SW480 (cell line): ENCODE results near the gene RPS6KL1.

Experiments
- DNase-seq: peaks from one replicate; pipeline ENCODE4 v3.0.0-alpha.2; 2016; ENCODE audit warnings: low spot score

Gene RPS6KL1

DNA sequence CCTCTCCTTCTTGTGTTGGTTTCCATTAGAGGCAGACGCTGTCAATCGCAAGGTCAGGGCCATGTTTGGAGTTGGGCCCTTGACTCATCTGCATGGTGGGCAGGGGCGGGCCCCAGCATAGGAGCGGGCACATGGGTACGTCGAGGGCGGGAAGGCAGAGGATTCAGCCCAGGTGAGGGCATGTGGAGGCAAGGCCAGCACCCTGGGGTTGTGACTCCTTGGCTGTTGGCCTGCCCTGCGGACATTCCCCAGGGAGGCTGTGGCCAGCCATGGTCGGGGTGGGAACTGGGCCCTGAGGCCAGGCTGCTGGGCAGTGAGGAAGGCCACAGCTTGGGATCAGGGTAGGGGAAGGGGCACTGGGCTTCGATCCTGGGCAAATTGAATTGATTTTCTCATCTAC, 10.3 kb downstream of the RPS6KL1 start:
- no peak for DNase-seq

DNA sequence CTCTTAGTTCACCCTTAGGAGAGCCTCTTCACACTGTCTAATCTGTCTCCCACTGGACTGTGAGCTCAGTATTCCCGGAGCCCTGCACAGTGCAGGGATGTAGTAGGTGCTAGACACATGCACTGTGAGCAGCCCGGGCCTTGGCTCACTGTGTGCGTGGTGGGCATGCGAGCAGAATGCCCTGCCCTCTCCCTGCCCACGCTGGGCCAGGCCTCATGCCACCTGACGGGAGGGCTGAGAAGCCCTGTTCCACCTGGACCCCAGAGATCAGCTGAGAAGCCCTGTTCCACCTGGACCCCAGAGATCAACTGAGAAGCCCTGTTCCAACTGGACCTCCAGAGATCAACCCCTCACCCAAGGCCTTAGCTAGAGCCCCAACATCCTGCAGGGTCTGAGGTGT, 10.9 kb downstream of the RPS6KL1 start:
- DNase-seq = no peak

DNA sequence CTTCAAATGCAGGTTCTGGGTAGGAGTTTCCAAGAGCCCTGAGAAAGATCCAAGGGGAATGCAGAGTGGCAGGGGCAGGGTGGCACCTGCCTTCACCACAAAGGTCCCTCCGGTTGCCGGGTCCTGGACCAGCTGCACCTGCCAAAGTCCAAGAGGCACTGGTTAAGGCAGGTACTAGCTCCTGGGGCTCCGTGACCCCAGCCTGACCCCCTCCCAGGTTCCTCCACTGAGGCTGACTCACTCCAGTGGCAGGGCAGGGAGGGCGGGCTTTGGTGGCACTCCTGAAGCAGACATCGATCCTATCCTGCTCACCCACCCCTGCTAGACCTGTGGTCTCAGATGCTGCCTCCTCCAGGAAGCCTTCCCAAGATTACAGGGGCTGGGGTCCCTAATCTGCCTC, 11.4 kb downstream of the RPS6KL1 start:
- DNase-seq = no peak

DNA sequence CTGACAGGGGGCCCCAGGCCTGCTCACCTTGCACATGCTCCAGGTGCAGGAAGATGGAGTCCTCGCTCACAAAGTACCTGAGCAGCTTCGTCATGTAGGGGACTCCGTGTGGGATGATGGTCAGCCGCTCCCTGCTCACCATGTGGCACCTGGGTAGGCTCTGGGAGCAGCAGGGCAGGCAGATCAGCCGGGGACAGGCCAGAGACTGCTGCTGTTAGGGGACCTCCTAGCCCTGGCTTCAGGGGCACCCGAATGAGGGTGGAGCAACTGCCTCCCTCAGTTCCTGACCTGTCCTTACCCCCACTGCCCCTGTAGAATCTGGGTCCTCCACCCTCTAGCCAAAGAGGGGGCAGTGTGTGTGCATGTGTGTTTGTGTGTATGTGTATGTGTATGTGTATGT, 11.8 kb downstream of the RPS6KL1 start:
- no peak for DNase-seq

DNA sequence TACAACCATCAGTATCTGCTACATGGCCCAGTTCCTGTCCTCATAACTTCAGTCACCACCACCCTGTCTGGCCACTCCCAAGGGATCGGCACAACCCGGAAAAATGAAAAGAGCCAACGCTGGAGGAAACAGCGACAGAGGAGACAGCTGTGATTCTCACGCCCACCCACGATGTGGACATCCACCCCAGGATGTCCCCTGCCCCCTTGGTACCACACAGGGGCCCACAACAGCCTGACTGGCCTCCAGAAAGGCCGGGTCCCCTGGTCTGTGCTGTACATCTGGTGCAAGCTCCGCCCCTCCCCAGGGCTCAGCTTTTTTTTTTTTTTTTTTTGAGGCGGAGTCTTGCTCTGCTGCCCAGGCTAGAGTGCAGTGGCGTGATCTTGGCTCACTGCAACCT, 12.5 kb downstream of the RPS6KL1 start:
- DNase-seq = no peak

DNA sequence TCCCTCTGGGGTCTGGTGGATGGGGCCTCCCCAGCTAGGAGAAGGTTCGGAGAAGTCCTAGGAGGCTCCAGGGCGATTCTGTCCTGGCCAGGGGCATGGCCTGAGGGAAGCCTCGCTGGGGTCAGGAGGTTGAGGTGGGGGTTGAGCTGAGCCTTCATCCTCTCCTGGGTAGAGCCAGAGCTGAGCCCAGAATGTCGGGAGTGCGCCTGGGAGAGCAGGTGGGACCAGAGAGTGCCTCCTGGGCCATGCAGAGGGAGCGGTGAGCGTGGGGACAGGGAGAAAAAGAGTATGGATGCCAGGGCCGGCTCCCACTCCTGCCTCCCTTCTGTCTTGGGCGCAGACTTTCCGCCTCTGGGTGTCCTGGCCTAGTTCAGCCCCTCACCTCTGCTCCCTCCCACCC, 13.1 kb downstream of the RPS6KL1 start:
- no peak for DNase-seq

DNA sequence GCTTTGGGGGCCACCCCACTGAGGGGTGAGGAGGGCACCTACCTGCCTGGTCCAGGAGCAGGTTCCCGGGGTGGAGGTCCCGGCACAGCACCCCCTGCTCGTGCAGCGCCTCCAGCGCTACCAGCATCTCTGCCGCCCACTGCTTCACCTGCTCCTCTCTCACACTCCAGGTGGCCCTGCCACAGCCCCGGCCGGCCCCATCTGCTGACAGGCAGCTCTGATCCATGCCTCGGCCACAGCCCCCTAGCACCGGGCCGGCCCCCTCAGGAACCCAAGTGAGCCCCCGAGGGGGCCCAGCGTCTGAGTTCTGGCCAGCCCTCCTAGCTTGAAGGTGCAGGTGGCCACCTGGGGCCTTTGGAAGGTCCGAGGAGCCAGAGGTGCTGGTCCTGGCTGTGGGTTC, 13.6 kb downstream of the RPS6KL1 start:
- no peak for DNase-seq

DNA sequence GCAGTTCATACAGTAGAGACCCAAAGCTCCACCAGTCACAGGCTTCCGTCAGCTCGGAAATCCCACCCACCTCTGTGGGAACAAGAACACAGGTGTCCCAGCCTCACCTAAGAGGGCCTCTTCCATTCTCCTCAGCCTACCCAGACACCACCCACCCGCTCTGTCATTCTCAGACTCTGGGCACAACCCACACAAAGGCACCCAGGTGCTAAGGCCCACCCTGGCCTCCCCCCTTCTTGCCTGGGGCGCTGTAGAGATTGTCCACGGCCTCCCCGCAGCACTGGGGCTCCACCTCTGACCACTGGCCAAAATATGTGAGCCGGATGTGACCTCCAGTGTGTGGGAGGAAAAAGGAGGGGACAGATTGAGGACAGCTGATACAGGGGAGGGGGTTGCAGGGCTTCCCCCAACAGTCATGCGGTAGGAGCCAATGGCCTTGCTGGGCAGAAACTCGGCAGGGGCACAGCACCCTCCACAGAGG, 14.2 kb downstream of the RPS6KL1 start:
- DNase-seq = no peak

DNA sequence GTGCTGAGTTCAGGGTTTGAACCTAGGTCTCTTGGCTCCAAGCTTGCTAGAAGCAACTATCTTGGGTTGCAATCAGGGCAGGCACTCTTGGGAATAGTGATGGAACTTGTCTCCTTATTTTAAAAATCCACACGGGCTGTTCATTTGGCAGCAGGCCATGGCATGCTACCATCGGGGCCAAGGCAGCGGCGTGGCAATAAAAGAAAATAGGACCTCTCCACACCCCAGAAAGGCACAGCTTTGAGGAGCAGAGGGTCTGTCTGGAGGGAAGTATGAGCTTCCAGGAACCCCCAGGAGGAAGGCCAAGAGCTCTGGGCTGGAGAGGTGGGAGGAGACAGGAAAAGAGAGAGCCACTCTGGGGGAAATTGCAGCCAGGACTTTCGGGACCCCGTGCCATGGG, 15.3 kb downstream of the RPS6KL1 start:
- no peak for DNase-seq

DNA sequence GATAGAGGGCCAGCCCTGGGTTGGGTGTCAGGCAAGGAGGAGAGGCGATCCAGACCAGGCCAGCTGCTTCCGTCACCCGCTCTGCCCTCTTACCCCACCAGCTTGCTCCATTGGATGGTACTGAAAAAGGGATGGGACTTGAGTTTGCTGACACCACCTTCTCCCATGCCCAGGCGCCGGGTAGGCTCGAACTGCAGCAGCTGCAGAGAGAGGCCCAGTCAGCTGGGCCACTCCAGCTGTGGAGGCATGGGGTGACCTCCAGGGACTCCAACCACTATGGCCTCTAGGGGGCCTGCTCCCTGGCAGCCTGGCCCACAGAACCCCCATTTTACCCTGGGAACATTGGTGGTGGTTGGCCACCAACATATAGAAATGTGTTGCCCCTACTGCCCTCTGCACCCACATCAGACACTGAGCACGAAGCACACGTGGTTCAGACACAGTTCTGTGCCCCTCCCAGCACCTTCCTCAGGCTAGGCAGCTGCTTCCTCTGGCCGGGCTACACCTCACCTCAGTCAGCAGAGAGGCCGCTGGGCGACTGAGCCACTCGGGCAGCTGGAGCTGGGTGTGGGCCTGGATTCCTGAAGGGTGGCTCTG, 16.0 kb downstream of the RPS6KL1 start:
- peak; percentile 59 for DNase-seq

DNA sequence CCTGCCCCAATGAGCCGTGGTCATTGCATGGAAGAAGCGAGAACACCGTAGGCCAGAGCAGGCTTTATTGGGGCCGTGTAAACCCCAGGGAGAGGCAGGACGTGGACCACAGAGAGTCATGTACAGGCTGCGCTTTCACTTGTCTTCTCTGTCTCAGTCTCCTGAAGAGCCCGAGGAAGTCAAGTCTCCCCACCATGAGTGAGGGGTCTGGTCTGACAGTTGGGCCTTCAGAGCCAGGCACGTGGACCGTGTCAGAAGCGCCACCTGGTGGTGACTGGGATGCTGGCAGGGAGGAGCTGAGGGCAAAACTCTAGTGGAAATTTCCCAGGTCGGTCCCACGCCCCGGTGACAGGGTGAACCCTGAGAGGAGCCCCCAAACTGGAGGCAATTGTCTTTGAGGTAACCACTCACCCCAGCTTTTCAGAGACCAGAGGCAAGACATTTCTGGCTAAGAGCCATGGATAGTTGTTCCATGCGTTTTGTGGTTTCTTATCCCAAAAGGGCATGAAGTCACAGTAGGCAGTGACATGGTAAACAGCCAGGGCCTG, 17.4 kb downstream of the RPS6KL1 start:
- DNase-seq = peak; percentile 25

DNA sequence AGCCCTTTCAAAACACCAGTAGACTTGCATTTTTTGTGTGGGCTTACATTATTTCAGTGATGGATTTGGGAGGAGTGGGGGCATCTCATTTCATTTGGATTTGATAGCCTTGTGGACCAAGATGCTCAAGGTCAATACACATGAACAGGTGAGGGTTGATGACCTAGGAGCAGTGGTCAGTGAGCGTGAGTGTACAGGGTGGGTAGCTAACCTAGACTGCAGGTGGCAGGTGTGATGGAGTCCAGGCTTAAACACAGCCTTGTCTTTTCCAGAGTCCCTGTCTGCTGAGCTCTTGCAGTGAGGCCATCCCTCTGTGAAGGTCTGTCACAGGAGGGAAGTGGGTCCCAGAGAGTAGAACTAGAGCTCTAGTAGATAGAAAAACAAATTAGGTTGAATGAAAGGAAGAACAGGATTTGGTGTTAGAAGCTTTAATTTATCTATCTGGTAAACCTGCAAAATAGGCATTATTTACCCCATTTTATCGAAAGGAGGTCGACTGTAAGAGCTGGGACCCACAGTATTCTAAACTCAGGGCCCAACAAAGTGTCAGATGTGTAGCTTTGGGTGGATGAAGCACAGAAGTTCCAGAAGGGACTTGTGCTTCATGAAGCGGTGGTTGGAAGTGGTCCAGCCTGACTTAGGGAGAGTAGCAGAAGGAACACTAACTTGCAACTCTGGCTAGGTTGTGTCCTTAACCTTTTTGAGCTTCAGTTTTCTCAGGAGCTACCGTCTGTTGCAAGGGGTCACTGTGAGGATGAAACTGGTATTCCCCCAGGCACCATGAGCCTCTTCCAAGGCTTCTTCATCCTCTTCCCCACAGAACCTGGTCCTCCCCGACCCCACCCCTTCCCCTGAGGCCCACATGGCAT, 18.2 kb downstream of the RPS6KL1 start:
- no peak for DNase-seq

DNA sequence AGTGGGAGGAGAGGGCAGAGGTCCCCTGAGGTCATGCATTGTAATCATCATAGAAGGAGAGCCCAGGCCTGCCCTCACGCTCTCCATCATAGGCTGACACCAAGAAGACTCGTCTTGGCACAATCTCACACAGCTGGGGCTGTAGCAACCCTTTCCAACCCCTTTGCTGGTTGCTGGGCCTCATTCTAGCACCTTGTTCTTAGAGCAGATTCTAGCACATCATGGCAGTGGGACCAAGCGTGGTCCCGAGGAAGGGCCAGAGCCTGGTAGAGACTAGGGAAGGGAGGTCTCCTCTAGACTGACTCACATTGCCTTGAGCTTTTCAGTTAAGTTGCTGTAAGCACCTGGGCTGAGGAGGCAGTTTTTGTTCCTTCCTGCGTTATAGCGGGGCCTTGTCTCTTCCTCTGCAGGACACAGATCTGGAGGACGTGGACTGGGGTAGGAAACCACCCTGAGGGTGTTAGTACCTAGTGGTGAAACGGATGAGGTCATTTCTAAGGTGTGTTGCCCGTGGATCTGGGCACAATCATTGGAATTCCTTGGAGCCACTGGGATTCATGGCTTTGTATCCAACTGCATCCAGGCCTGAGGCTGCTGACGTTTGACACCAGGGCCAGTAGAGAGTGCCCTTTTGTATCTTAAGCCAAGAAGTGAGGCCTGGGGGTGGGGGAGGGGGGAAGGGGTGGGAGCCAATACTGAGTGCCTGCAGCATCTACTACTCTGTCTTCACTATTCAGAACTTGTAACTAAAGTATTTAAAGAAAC, 19.9 kb downstream of the RPS6KL1 start:
- DNase-seq = no peak

DNA sequence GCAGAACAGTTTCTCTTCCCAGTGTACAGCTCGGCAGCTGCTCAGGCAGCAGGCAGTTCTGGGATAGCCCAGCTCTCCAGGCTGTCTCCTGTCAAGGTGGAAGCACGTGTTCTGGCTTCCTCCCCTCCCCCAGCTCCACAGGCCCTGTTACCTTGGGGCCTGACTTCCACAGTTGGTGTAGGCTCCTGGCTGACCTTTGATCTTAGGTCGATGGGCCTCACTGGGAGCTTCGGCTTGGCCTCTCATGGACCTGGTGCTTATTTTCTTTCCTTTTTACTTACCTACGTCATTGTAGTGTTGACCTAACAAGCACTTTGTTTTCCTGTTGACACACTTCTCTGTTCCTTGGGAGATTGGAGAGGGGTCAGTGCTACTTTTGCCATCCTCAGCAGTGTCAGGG, 24.4 kb downstream of the RPS6KL1 start:
- no peak for DNase-seq

DNA sequence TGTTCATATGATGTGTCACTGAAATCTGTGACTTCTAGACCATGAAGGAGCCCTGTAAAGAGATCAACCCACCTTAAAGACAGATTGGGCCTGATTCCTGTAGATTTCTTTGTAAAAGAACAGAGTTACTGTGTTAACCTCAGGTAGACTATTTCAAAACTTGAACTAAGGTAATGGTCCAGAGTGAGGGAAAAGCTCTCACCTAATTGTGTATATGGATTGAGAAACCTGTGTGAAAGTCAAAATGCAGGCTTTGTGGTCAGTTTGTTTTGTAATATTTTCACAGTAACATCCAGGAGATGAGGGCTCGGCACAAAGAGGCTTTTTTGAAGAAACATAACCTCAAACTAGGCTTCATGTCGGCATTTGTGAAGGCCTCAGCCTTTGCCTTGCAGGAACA, 25.0 kb downstream of the RPS6KL1 start:
- DNase-seq = no peak

DNA sequence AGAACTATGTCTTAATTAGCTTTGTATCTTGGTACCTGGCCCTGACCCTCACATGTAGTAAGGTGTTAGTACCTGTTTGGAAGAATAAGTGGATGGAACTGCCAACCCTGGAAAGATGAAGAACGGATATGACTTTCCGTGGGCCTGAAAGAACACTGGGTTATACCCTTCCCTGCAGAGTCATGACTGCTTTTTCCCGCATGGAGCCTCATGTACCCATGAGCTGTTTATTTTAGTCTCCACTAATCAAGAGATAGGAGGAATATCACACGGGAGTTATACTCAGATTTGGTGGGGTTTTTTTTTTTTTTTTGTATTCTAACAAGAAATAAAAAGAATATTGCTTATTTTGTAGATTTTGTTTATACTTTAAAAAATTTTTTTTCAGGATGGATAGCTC, 25.4 kb downstream of the RPS6KL1 start:
- DNase-seq = no peak

DNA sequence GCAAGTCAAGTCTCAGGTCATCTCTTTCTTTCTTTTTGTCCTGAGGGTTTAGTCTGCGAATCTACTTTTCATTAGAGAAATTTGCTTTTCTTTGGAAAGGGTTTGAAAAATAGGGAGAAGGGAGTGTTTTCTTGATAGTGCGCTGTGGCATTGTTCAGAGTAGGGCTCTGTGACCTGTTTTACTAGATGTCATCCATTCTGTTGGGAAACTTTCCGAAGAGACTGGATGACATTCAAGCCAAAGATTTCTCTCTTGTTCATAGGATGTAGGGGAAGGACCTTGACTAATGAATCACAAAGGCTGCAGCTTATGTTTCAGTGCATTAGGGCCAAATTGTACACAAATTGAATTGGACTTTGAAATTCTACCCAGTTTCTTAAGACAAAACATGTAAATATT, 26.7 kb downstream of the RPS6KL1 start:
- no peak for DNase-seq

DNA sequence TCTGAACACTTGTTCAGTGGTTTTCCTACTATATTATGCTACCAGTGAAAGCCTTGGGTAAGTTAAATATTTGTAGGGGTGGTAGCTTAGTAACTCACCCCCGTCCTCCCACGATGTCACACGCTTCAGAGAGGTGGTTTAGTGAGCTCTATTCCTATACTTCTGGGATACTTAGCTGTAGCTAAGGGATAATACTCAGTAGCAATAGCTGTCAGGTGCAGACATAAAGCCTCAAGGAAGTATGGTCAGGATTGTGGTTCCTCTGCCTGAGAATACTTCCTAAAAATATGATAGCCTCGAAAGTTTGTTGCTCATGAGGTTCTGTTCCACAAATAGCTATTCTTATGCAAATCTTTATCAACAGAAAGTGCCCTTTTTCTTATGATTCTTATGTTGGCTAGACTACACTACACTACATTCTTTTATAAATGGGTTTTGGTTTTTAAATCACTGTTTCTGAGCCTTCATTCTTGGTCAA, 29.4 kb downstream of the RPS6KL1 start:
- DNase-seq = no peak

DNA sequence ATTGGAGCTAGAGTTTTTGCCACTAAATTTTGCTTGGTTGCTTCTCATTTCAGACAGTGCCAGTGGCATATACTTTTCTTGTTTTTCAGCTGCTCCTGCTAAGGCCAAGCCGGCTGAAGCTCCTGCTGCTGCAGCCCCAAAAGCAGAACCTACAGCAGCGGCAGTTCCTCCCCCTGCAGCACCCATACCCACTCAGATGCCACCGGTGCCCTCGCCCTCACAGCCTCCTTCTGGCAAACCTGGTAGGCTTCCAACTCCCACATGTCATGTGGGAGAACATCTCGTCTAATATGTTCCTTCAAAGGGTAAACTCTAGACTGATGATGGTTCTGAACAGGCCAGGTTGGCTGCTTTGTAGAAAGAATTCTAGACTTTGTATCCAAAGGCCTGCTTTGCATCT, 30.3 kb downstream of the RPS6KL1 start:
- no peak for DNase-seq

DNA sequence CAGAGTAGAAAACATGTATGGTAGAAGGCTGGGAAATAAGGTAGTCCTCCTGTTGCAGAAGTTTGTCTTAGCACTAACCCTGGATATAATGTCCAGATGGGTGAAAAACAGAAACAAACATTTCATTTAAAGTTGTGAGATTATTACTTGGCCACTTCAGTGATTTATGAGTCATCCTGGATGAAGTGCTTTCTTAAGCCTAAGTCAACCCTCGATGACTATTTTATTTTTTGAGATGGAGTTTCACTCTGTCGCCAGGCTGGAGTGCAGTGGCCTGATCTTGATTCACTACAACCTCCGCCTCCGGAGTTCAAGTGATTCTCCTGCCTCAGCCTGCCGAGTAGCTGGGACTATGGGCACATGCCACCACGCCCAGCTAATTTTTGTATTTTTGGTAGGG, 31.2 kb downstream of the RPS6KL1 start:
- DNase-seq = no peak

DNA sequence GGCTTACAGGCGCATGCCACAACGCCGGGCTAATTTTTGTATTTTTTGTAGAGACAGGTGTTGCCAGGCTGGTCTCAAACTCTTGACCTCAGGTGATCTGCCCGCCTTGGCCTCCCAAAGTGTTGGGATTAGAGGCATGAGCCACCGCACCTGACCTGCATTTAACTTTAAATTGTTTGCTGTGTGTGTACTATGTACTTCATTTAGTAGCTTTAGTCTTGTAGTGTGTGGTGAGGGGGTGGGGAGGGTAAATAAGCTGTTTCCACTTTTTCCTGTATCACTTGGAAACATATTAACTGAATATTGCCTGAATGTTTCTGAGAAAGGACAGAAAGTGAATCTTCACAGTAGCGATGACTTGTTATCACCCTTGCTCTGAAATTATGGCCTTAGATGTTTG, 32.8 kb downstream of the RPS6KL1 start:
- DNase-seq = no peak
